ENCODE measurements around the gene SCFD1. TPM values are rescaled to one million over a fixed set of nuclear protein-coding genes. Genes with fewer than 3 reads are reported as not detected.

Gene SCFD1
- total RNA-seq (2022), result 113 and 126 TPM in 2 replicates
- percentile 93 among the genes with signal in this experiment for Bru-seq, nascent RNA
- percentile 85 among the genes with signal in this experiment for BruChase-seq, experiment 1, labeled RNA remaining after a 6-hour chase
- BruChase-seq, experiment 2, labeled RNA remaining after a 2-hour chase, result percentile 91 among the genes with signal in this experiment
- long read RNA-seq, transcript SCFD1-207 (24 exons, 2,058 nt), result minor isoform, 26 of 212 reads
- long read RNA-seq, transcript SCFD1-203 (25 exons, 2,359 nt), result major isoform, 148 of 212 reads
- long read RNA-seq, partial matches to known transcripts, result 10 of 212 reads
- long read RNA-seq, other reads (novel, unspliced or antisense), result 27 of 212 reads

GRCh38 chr14:30621940-30622830 lies at the start of gene SCFD1:
TSS of gene SCFD1 (plus strand) at chr14:30622319. CDS start at chr14:30622339, 20 bp downstream.
- DNase-seq (ENCODE audit: unreplicated experiment), result peak; percentile 90
- ChIA-PET POLR2A (interaction anchor here (0.5 to 5.4 kb wide), 38 partner anchors 8 to 1950 kb away, joined by 3 to 138 read pairs (median 4); partner anchors contain the start of gene G2E3), CTCF (interaction anchor here (0.5 to 4.6 kb wide), 8 partner anchors 12 to 1504 kb away, joined by 3 to 35 read pairs (median 3); no protein-coding TSS in a partner anchor)
- Mint-ChIP-seq H3K9me3 (ENCODE audit: unreplicated experiment) (peaks cover 7% of the 10 kb centered on the region), H3K27ac (ENCODE audit: low read depth, unreplicated experiment) (peak within 1 kb of the TSS; percentile 99), H3K4me1 (ENCODE audit: insufficient read depth, unreplicated experiment) (peaks cover 24% of the 10 kb centered on the region), H3K27me3 (ENCODE audit: insufficient read depth, unreplicated experiment) (no peaks in the 10 kb centered on the region), H3K36me3 (ENCODE audit: insufficient read depth, unreplicated experiment) (peaks cover 24% of the 10 kb centered on the region), H3K4me3 (ENCODE audit: unreplicated experiment) (peak within 1 kb of the TSS; percentile 98)
- no TSS peak for BruUV-seq (replicated peaks)
- intact Hi-C loops (cut with micrococcal nuclease), result no loop called here
- no peak for TF ChIP-seq CTCF (IDR thresholded peaks at IDR 0.05; ENCODE audit: unreplicated experiment)

GRCh38 chr14:30572771-30573170 lies 49.3 kb upstream of the SCFD1 start:
- intact Hi-C loops (cut with micrococcal nuclease), result no loop called here
- ChIA-PET POLR2A (interaction anchor here (0.7 to 1.4 kb wide), 8 partner anchors 8 to 50 kb away, joined by 3 to 11 read pairs (median 4); partner anchors contain the start of genes G2E3 and SCFD1), CTCF (interaction anchor here (0.6 to 1.6 kb wide), 2 partner anchors 12 to 140 kb away, joined by 3 to 8 read pairs; no protein-coding TSS in a partner anchor)
- no TSS peak for BruUV-seq (replicated peaks)
- H3K9me3 Mint-ChIP-seq (ENCODE audit: unreplicated experiment), result peaks cover under 1% of the 10 kb centered on the region
- no peaks in the 10 kb centered on the region for H3K27me3 Mint-ChIP-seq (ENCODE audit: insufficient read depth, unreplicated experiment)
- no peak for DNase-seq (ENCODE audit: unreplicated experiment)
- H3K27ac Mint-ChIP-seq (ENCODE audit: low read depth, unreplicated experiment), result peak overlapping the region; percentile 92
- H3K4me1 Mint-ChIP-seq (ENCODE audit: insufficient read depth, unreplicated experiment), result peaks cover 56% of the 10 kb centered on the region
- H3K36me3 Mint-ChIP-seq (ENCODE audit: insufficient read depth, unreplicated experiment), result peaks cover 5% of the 10 kb centered on the region
- H3K4me3 Mint-ChIP-seq (ENCODE audit: unreplicated experiment), result no peak overlapping the region
- TF ChIP-seq CTCF (IDR thresholded peaks at IDR 0.05; ENCODE audit: unreplicated experiment), result no peak

- H3K4me1 Mint-ChIP-seq (ENCODE audit: insufficient read depth, unreplicated experiment), result peaks cover 52% of the 10 kb centered on the region
- no peaks in the 10 kb centered on the region for H3K27me3 Mint-ChIP-seq (ENCODE audit: insufficient read depth, unreplicated experiment)
- peaks cover 5% of the 10 kb centered on the region for H3K36me3 Mint-ChIP-seq (ENCODE audit: insufficient read depth, unreplicated experiment)
Measured at GRCh38 chr14:30573226-30573814, 48.8 kb upstream of the SCFD1 start.

More at GRCh38 chr14:30573226-30573814, 48.8 kb upstream of the SCFD1 start:
- CTCF ChIA-PET, result interaction anchor here (0.6 to 1.6 kb wide), 2 partner anchors 12 to 197 kb away, joined by 3 to 8 read pairs; no protein-coding TSS in a partner anchor
- BruUV-seq (replicated peaks), result no TSS peak
- peak; percentile 62 for DNase-seq (ENCODE audit: unreplicated experiment)
- intact Hi-C loops (cut with micrococcal nuclease), result no loop called here
- no peaks in the 10 kb centered on the region for H3K9me3 Mint-ChIP-seq (ENCODE audit: unreplicated experiment)
- POLR2A ChIA-PET, result interaction anchor here (0.7 to 1.4 kb wide), 7 partner anchors 8 to 55 kb away, joined by 3 to 11 read pairs (median 4); partner anchors contain the start of genes G2E3 and SCFD1
- no peak for TF ChIP-seq CTCF (IDR thresholded peaks at IDR 0.05; ENCODE audit: unreplicated experiment)
- H3K27ac Mint-ChIP-seq (ENCODE audit: low read depth, unreplicated experiment), result peak overlapping the region; percentile 92
- no peak overlapping the region for H3K4me3 Mint-ChIP-seq (ENCODE audit: unreplicated experiment)
